Measurements from ENCODE around the gene UBAP1L.

Gene UBAP1L

GRCh38 chr15:65081758-65082157, 33.2 kb downstream of the UBAP1L start:
- H3K79me2 ChIP-seq (ENCODE audit: insufficient read depth, low read length), result no peaks in the 10 kb centered on the region
- no peaks in the 10 kb centered on the region for H3K36me3 ChIP-seq (ENCODE audit: insufficient read depth, low read length)
- H3K9ac ChIP-seq (ENCODE audit: low read depth, low read length), result 0 out of 2 replicates have a peak overlapping the region, but pooled peaks have one; percentile 9
- no peaks in the 10 kb centered on the region for H3K9me3 ChIP-seq (ENCODE audit: insufficient read depth, low read length, severe bottlenecking)
- no peak for DNase-seq
- no peaks in the 10 kb centered on the region for H4K20me1 ChIP-seq (ENCODE audit: insufficient read depth, low read length)
- H3K4me2 ChIP-seq (ENCODE audit: insufficient read depth, low read length), result no peak overlapping the region
- H2AFZ ChIP-seq (ENCODE audit: low read depth, low read length), result no peak overlapping the region
- no peak for TF ChIP-seq EZH2 (IDR thresholded peaks at IDR 0.05; ENCODE audit: borderline replicate concordance, low read depth, low read length, severe bottlenecking)
- no peak for TF ChIP-seq CTCF (IDR thresholded peaks at IDR 0.05; ENCODE audit: borderline replicate concordance, extremely low read depth, low read length, poor library complexity, severe bottlenecking)
- no peak overlapping the region for H3K4me3 ChIP-seq (ENCODE audit: low read depth in 1 of 2, low read length in 2 of 2)
- no peak for ATAC-seq (ENCODE audit: insufficient read depth, low read depth)
- peaks cover 4% of the 10 kb centered on the region for H3K27me3 ChIP-seq (ENCODE audit: insufficient read depth, low read length, poor library complexity)
- H3K27ac ChIP-seq (ENCODE audit: low read length), result no peak overlapping the region
- H3K4me1 ChIP-seq (ENCODE audit: insufficient read depth, low read length), result peaks cover 15% of the 10 kb centered on the region

GRCh38 chr15:65081270-65081669, 33.7 kb downstream of the UBAP1L start:
- Histone ChIP-seq H3K27me3 (ENCODE audit: insufficient read depth, low read length, poor library complexity) (peaks cover 4% of the 10 kb centered on the region), H3K4me3 (ENCODE audit: low read depth in 1 of 2, low read length in 2 of 2) (no peak overlapping the region), H3K9me3 (ENCODE audit: insufficient read depth, low read length, severe bottlenecking) (no peaks in the 10 kb centered on the region), H3K4me2 (ENCODE audit: insufficient read depth, low read length) (no peak overlapping the region), H3K9ac (ENCODE audit: low read depth, low read length) (no peak overlapping the region), H3K4me1 (ENCODE audit: insufficient read depth, low read length) (peaks cover 15% of the 10 kb centered on the region), H4K20me1 (ENCODE audit: insufficient read depth, low read length) (no peaks in the 10 kb centered on the region), H3K79me2 (ENCODE audit: insufficient read depth, low read length) (no peaks in the 10 kb centered on the region), H2AFZ (ENCODE audit: low read depth, low read length) (no peak overlapping the region), H3K27ac (ENCODE audit: low read length) (no peak overlapping the region), H3K36me3 (ENCODE audit: insufficient read depth, low read length) (no peaks in the 10 kb centered on the region)
- no peak for DNase-seq
- TF ChIP-seq CTCF (IDR thresholded peaks at IDR 0.05; ENCODE audit: borderline replicate concordance, extremely low read depth, low read length, poor library complexity, severe bottlenecking) (no peak), EZH2 (IDR thresholded peaks at IDR 0.05; ENCODE audit: borderline replicate concordance, low read depth, low read length, severe bottlenecking) (no peak)
- no peak for ATAC-seq (ENCODE audit: insufficient read depth, low read depth)

- Histone ChIP-seq H3K27ac (ENCODE audit: low read length) (no peak overlapping the region), H3K4me3 (ENCODE audit: low read depth in 1 of 2, low read length in 2 of 2) (no peak overlapping the region), H3K79me2 (ENCODE audit: insufficient read depth, low read length) (no peaks in the 10 kb centered on the region), H4K20me1 (ENCODE audit: insufficient read depth, low read length) (no peaks in the 10 kb centered on the region), H2AFZ (ENCODE audit: low read depth, low read length) (no peak overlapping the region), H3K9ac (ENCODE audit: low read depth, low read length) (no peak overlapping the region), H3K36me3 (ENCODE audit: insufficient read depth, low read length) (no peaks in the 10 kb centered on the region), H3K27me3 (ENCODE audit: insufficient read depth, low read length, poor library complexity) (no peaks in the 10 kb centered on the region), H3K4me2 (ENCODE audit: insufficient read depth, low read length) (no peak overlapping the region), H3K4me1 (ENCODE audit: insufficient read depth, low read length) (peaks cover 15% of the 10 kb centered on the region), H3K9me3 (ENCODE audit: insufficient read depth, low read length, severe bottlenecking) (no peaks in the 10 kb centered on the region)
- DNase-seq, result no peak
- no peak for ATAC-seq (ENCODE audit: insufficient read depth, low read depth)
- no peak for TF ChIP-seq EZH2 (IDR thresholded peaks at IDR 0.05; ENCODE audit: borderline replicate concordance, low read depth, low read length, severe bottlenecking)
- no peak for TF ChIP-seq CTCF (IDR thresholded peaks at IDR 0.05; ENCODE audit: borderline replicate concordance, extremely low read depth, low read length, poor library complexity, severe bottlenecking)
Measured at GRCh38 chr15:65079580-65079979, 35.4 kb downstream of the UBAP1L start.

- Histone ChIP-seq H3K79me2 (ENCODE audit: insufficient read depth, low read length) (no peaks in the 10 kb centered on the region), H3K4me2 (ENCODE audit: insufficient read depth, low read length) (no peak overlapping the region), H3K9me3 (ENCODE audit: insufficient read depth, low read length, severe bottlenecking) (no peaks in the 10 kb centered on the region), H4K20me1 (ENCODE audit: insufficient read depth, low read length) (no peaks in the 10 kb centered on the region), H3K27me3 (ENCODE audit: insufficient read depth, low read length, poor library complexity) (no peaks in the 10 kb centered on the region), H3K9ac (ENCODE audit: low read depth, low read length) (no peak overlapping the region), H3K27ac (ENCODE audit: low read length) (no peak overlapping the region), H3K4me3 (ENCODE audit: low read depth in 1 of 2, low read length in 2 of 2) (no peak overlapping the region), H3K36me3 (ENCODE audit: insufficient read depth, low read length) (no peaks in the 10 kb centered on the region), H3K4me1 (ENCODE audit: insufficient read depth, low read length) (peaks cover 13% of the 10 kb centered on the region), H2AFZ (ENCODE audit: low read depth, low read length) (no peak overlapping the region)
- TF ChIP-seq CTCF (IDR thresholded peaks at IDR 0.05; ENCODE audit: borderline replicate concordance, extremely low read depth, low read length, poor library complexity, severe bottlenecking), result no peak
- no peak for DNase-seq
- ATAC-seq (ENCODE audit: insufficient read depth, low read depth), result no peak
Measured at GRCh38 chr15:65077981-65078352, 37.0 kb downstream of the UBAP1L start.
